ENCODE results near the gene PKP1.

- TF ChIP-seq CTCF (IDR thresholded peaks at IDR 0.05) (no peak), POLR2A (IDR thresholded peaks at IDR 0.05) (no peak)
Measured at GRCh38 chr1:201375169-201375568, 91.9 kb downstream of the PKP1 start.
